IMR-90 (cell line): Measurements from ENCODE around the gene TMEM74B. TPM values are rescaled to one million over a fixed set of nuclear protein-coding genes. Genes with fewer than 3 reads are reported as not detected.

ENCODE experiments used
- ATAC-seq: fragments of 200-7000 bp; cut with Tn5 transposase; 2 replicates; pipeline ENCODE4 v1.9.1; 2020; ENCODE audit warnings: low read depth, mild to moderate bottlenecking, moderate library complexity
- BruUV-seq: library from RNA; stranded (reverse); fragments of 400-500 nt; replicated peaks from 2 replicates; lab custom pipeline; 2021; lab: Mats Ljungman, UMichigan
- CTCF ChIA-PET: fragments of 300-600 bp; formaldehyde crosslinking; extraction: SDS; loops from one replicate; lab custom pipeline; 2021; ENCODE audit warnings: antibody characterized with exemption; lab: Yijun Ruan, JAX
- POLR2A ChIA-PET: fragments of 300-600 bp; sonication (Branson Sonifier 250); formaldehyde crosslinking; loops from one replicate; lab custom pipeline; 2022; ENCODE audit warnings: antibody characterized with exemption; ENCODE audit not compliant: unreplicated experiment; lab: Charles Lee
- DNase-seq: peaks from one replicate; pipeline ENCODE4 v3.0.0; 2013
- H2AFZ ChIP-seq: replicated peaks from 2 replicates; pipeline ENCODE3; 2013; ENCODE audit warnings: low read length, mild to moderate bottlenecking; ENCODE audit not compliant: poor library complexity
- H2AK5ac ChIP-seq: 2 replicates; pipeline ENCODE4 v1.6.1; 2013; ENCODE audit warnings: low read depth, low read length, inconsistent platforms
- H2AK9ac ChIP-seq: replicated peaks from 2 replicates; pipeline ENCODE3; 2013; ENCODE audit warnings: mild to moderate bottlenecking, low read depth, low read length, moderate library complexity; ENCODE audit not compliant: poor library complexity
- H2BK120ac ChIP-seq: 2 replicates; pipeline ENCODE4 v1.6.1; 2013; ENCODE audit warnings: low read depth, low read length, inconsistent platforms
- H2BK15ac ChIP-seq: 3 replicates; pipeline ENCODE4 v1.6.1; 2013; ENCODE audit warnings: low read depth, low read length, inconsistent platforms
- H2BK20ac ChIP-seq: 2 replicates; pipeline ENCODE4 v1.6.1; 2013; ENCODE audit warnings: low read depth, mild to moderate bottlenecking, inconsistent platforms, low read length, moderate library complexity
- H2BK5ac ChIP-seq: 2 replicates; pipeline ENCODE4 v1.6.1; 2013; ENCODE audit warnings: mild to moderate bottlenecking, low read depth, low read length, inconsistent platforms; ENCODE audit not compliant: poor library complexity, severe bottlenecking
- H3K14ac ChIP-seq: replicated peaks from 2 replicates; pipeline ENCODE4 v1.6.1; 2013; ENCODE audit warnings: low read depth, low read length, inconsistent platforms
- H3K18ac ChIP-seq: 2 replicates; pipeline ENCODE4 v1.6.1; 2013; ENCODE audit warnings: low read depth, low read length, control low read depth
- H3K23ac ChIP-seq: 2 replicates; pipeline ENCODE4 v1.6.1; 2013; ENCODE audit warnings: low read depth, low read length, inconsistent platforms
- H3K27ac ChIP-seq: 2 replicates; pipeline ENCODE4 v1.5.1; 2013; ENCODE audit warnings: mild to moderate bottlenecking, control low read depth, low read length; ENCODE audit not compliant: insufficient read depth
- H3K27me3 ChIP-seq: 2 replicates; pipeline ENCODE4 v1.6.1; 2013; ENCODE audit warnings: low read length; ENCODE audit not compliant: control insufficient read depth, insufficient read depth
- H3K36me3 ChIP-seq: 2 replicates; pipeline ENCODE4 v1.6.1; 2013; ENCODE audit warnings: low read length, mixed read lengths; ENCODE audit not compliant: control insufficient read depth, insufficient read depth
- H3K4ac ChIP-seq: 2 replicates; pipeline ENCODE4 v1.6.1; 2013; ENCODE audit warnings: low read depth, low read length, inconsistent platforms
- H3K4me1 ChIP-seq: 2 replicates; pipeline ENCODE4 v1.6.1; 2013; ENCODE audit warnings: low read length, mixed read lengths; ENCODE audit not compliant: control insufficient read depth, insufficient read depth
- H3K4me2 ChIP-seq: 2 replicates; pipeline ENCODE4 v1.6.1; 2013; ENCODE audit warnings: low read depth, mild to moderate bottlenecking, control low read depth, low read length, moderate library complexity
- H3K4me3 ChIP-seq: 2 replicates; pipeline ENCODE4 v1.5.1; 2013; ENCODE audit warnings: low read depth, mild to moderate bottlenecking, control low read depth, low read length, moderate library complexity; ENCODE audit not compliant: insufficient read depth
- H3K56ac ChIP-seq: 2 replicates; pipeline ENCODE4 v1.6.1; 2013; ENCODE audit warnings: low read length, inconsistent platforms; ENCODE audit not compliant: insufficient read depth; ENCODE audit errors: extremely low read depth
- H3K79me1 ChIP-seq, 2 experiments: 2 replicates each; pipeline ENCODE4 v1.6.1; 2013; ENCODE audit warnings: low read length in 2 of 2, inconsistent platforms in 1 of 2, low read depth in 1 of 2
- H3K9ac ChIP-seq: 2 replicates; pipeline ENCODE4 v1.6.1; 2013; ENCODE audit warnings: low read depth, low read length, control low read depth
- H3K9me1 ChIP-seq: 2 replicates; pipeline ENCODE4 v1.6.1; 2013; ENCODE audit warnings: low read length, inconsistent platforms; ENCODE audit not compliant: insufficient read depth
- H3K9me3 ChIP-seq: 2 replicates; pipeline ENCODE4 v1.6.1; 2013; ENCODE audit warnings: low read length; ENCODE audit not compliant: control insufficient read depth, insufficient read depth
- H4K20me1 ChIP-seq: 2 replicates; pipeline ENCODE4 v1.6.1; 2013; ENCODE audit warnings: low read length, inconsistent platforms; ENCODE audit not compliant: insufficient read depth
- H4K5ac ChIP-seq: 2 replicates; pipeline ENCODE4 v1.6.1; 2013; ENCODE audit warnings: mild to moderate bottlenecking, low read depth, low read length, control low read depth
- H4K8ac ChIP-seq, 2 experiments: 2 replicates each; pipeline ENCODE4 v1.6.1; 2013; ENCODE audit warnings: low read depth in 2 of 2, low read length in 2 of 2, control low read depth in 1 of 2, inconsistent platforms in 1 of 2
- H4K91ac ChIP-seq: 2 replicates; pipeline ENCODE4 v1.6.1; 2013; ENCODE audit warnings: low read depth, low read length, inconsistent platforms; ENCODE audit not compliant: insufficient read depth
- CHD1 ChIP-seq: IDR thresholded peaks from 2 replicates; pipeline ENCODE4 v1.6.1; 2012; ENCODE audit warnings: low read depth, low read length, improper control_type of control experiment
- ELK1 ChIP-seq: fragments of 150-350 bp; IDR thresholded peaks from 2 replicates; pipeline ENCODE4 v1.6.1; 2016; ENCODE audit warnings: low read depth, mild to moderate bottlenecking, low read length, moderate library complexity, borderline replicate concordance
- MAFK ChIP-seq: IDR thresholded peaks from 2 replicates; pipeline ENCODE4 v1.6.1; 2012; ENCODE audit warnings: low read depth, low read length, improper control_type of control experiment
- MAZ ChIP-seq: IDR thresholded peaks from 2 replicates; pipeline ENCODE4 v1.6.1; 2012; ENCODE audit warnings: low read depth, mild to moderate bottlenecking, low read length, improper control_type of control experiment, moderate library complexity, borderline replicate concordance
- MXI1 ChIP-seq: IDR thresholded peaks from 2 replicates; pipeline ENCODE4 v1.6.1; 2012; ENCODE audit warnings: low read depth, mild to moderate bottlenecking, low read length, moderate library complexity, borderline replicate concordance
- NFE2L2 ChIP-seq: fragments of 150-350 bp; IDR thresholded peaks from 2 replicates; pipeline ENCODE4 v1.6.1; 2016; ENCODE audit warnings: low read depth, mild to moderate bottlenecking, low read length
- POLR2A ChIP-seq: IDR thresholded peaks from 2 replicates; pipeline ENCODE4 v1.6.1; 2012; ENCODE audit warnings: mild to moderate bottlenecking, low read depth, low read length
- RCOR1 ChIP-seq: IDR thresholded peaks from 2 replicates; pipeline ENCODE4 v1.6.1; 2012; ENCODE audit warnings: mild to moderate bottlenecking, low read length, improper control_type of control experiment; ENCODE audit not compliant: insufficient replicate concordance
- SMC3 ChIP-seq: fragments of 150-350 bp; IDR thresholded peaks from 2 replicates; pipeline ENCODE4 v1.6.1; 2016; ENCODE audit warnings: low read depth, mild to moderate bottlenecking, antibody characterized with exemption, low read length, moderate library complexity
- USF2 ChIP-seq: fragments of 150-350 bp; IDR thresholded peaks from 2 replicates; pipeline ENCODE4 v1.6.1; 2017; ENCODE audit warnings: mild to moderate bottlenecking, antibody characterized with exemption, low read length, low read depth
- WGBS, 2 experiments: methylation state at CpG; one replicate each; pipeline versions ENCODE4 v1.1.5 to v1.1.7; 2013; ENCODE audit warnings: missing lambda C conversion rate in 2 of 2; ENCODE audit not compliant: insufficient read length in 1 of 2; ENCODE audit errors: extremely low coverage in 2 of 2; 5-methylcytosine and 5-hydroxymethylcytosine counted together
- dilution Hi-C: fragments of 300-500 bp; cut with HindIII; formaldehyde crosslinking; loops from one replicate; pipeline ENCODE4 v1.14.3; 2018; ENCODE audit warnings: low sequenced_read_pairs; ENCODE audit not compliant: unreplicated experiment
- in situ Hi-C: fragments of 300-500 bp; cut with MboI; formaldehyde crosslinking; loops from 3 replicates; pipeline ENCODE4 v1.14.3; 2019; ENCODE audit warnings: low sequenced_read_pairs, inconsistent platforms, mixed read lengths
- intact Hi-C: fragments of 100-400 bp; cut with micrococcal nuclease; formaldehyde crosslinking; loops from 2 replicates; pipeline ENCODE4 v1.10.0; 2022
- polyA plus RNA-seq, 3 experiments: library from polyadenylated mRNA; depleted of rRNA; stranded (reverse); fragments of >200 nt; gene quantifications; 2 replicates each; pipeline ENCODE4 v1.2.3, GENCODE V29; 2012; ENCODE audit warnings: low replicate concordance in 1 of 3
- total RNA-seq: library from RNA; depleted of rRNA; stranded (reverse); fragments of >200 nt; gene quantifications from 2 replicates; pipeline ENCODE4 v1.2.3, GENCODE V29; 2012

Gene TMEM74B
- total and polyA plus RNA-seq, 2 of the 4 experiments (the other 2 are of a cell fraction), result 0.03 TPM; not detected in 1

- Histone ChIP-seq H3K9ac (no peak overlapping the region), H3K4me3 (no peak overlapping the region), H2BK5ac (peak overlapping the region; percentile 92), H3K27ac (no peak overlapping the region), H3K14ac (no peak overlapping the region), H2BK20ac (no peak overlapping the region), H3K4ac (no peak overlapping the region), H4K91ac (no peak overlapping the region), H3K9me3 (no peaks in the 10 kb centered on the region), H2BK120ac (no peak overlapping the region), H3K79me1 (no peaks in the 10 kb centered on the region), H3K56ac (no peak overlapping the region), H2BK15ac (no peak overlapping the region), H4K20me1 (no peaks in the 10 kb centered on the region; the same call in 1 of the 2 replicates), H2AK9ac (no peak overlapping the region), H3K9me1 (peaks cover 3% of the 10 kb centered on the region; the same call in 1 of the 2 replicates), H2AK5ac (no peak overlapping the region), H3K27me3 (peaks cover 50% of the 10 kb centered on the region), H2AFZ (no peak overlapping the region), H3K4me1 (no peaks in the 10 kb centered on the region), H4K8ac (no peak overlapping the region), H3K23ac (no peak overlapping the region), H3K36me3 (no peaks in the 10 kb centered on the region), H4K5ac (no peak overlapping the region), H3K18ac (no peak overlapping the region), H3K4me2 (no peak overlapping the region)
- intact Hi-C loops, result no loop called here
- no peak for TF ChIP-seq ELK1
- TF ChIP-seq CHD1, result no peak
- no peak for TF ChIP-seq NFE2L2
- no peak for TF ChIP-seq MAZ
- no peak for TF ChIP-seq MAFK
- TF ChIP-seq RCOR1, result no peak
- TF ChIP-seq SMC3, result no peak
- TF ChIP-seq MXI1, result no peak
- TF ChIP-seq POLR2A, result no peak
- TF ChIP-seq USF2, result no peak
- ChIA-PET CTCF (no interaction called here), POLR2A (no interaction called here)
- no CpG with 5 or more reads among the region's 1 CpG for WGBS, 2 experiments
- dilution Hi-C loops, result no loop called here
- DNase-seq (no peak), ATAC-seq (no peak)
- in situ Hi-C loops, result no loop called here
- no TSS peak for BruUV-seq
Measured at GRCh38 chr20:1188347-1188746, 3.6 kb upstream of the TMEM74B start.
